HepG2 (cell line): ENCODE results near the gene RBBP8NL. TPM values are rescaled to one million over a fixed set of nuclear protein-coding genes. Genes with fewer than 3 reads are reported as not detected.

ENCODE experiments used
- ARHGAP35 ChIP-seq: sonication (generic); formaldehyde crosslinking; IDR thresholded peaks from 2 replicates; pipeline ENCODE4 v1.9.0; 2022; ENCODE audit warnings: mild to moderate bottlenecking, inconsistent platforms, moderate library complexity, missing genetic modification reagents, borderline replicate concordance
- ATF2 ChIP-seq: sonication (generic); formaldehyde crosslinking; IDR thresholded peaks from 2 replicates; pipeline ENCODE4 v1.4.0; 2020; ENCODE audit warnings: missing genetic modification reagents
- CEBPB ChIP-seq: IDR thresholded peaks from 2 replicates; pipeline ENCODE4 v1.6.1; 2011; ENCODE audit warnings: low read depth, low read length, improper control_type of control experiment, borderline replicate concordance
- CEBPG ChIP-seq: IDR thresholded peaks from 2 replicates; pipeline ENCODE4 v1.6.1; 2016
- EED ChIP-seq: sonication (generic); formaldehyde crosslinking; IDR thresholded peaks from 2 replicates; pipeline ENCODE4 v1.5.0; 2020; ENCODE audit warnings: mild to moderate bottlenecking, missing genetic modification reagents
- HIVEP1 ChIP-seq: sonication (generic); formaldehyde crosslinking; IDR thresholded peaks from 2 replicates; pipeline ENCODE4 v1.4.0; 2020; ENCODE audit warnings: mild to moderate bottlenecking, missing genetic modification reagents
- HNRNPH1 ChIP-seq: fragments of 200-400 bp; formaldehyde crosslinking; optimal IDR thresholded peaks from 2 replicates; pipeline ENCODE3; 2017; ENCODE audit warnings: mild to moderate bottlenecking, low read depth, low read length
- JUNB ChIP-seq: sonication (generic); formaldehyde crosslinking; IDR thresholded peaks from 2 replicates; pipeline ENCODE4 v1.8.0; 2022; ENCODE audit warnings: missing genetic modification reagents, mild to moderate bottlenecking, borderline replicate concordance
- KDM2A ChIP-seq: sonication (generic); formaldehyde crosslinking; IDR thresholded peaks from 2 replicates; pipeline ENCODE4 v1.4.0; 2020; ENCODE audit warnings: low read depth, missing genetic modification reagents, borderline replicate concordance
- MEF2D ChIP-seq: sonication (generic); formaldehyde crosslinking; IDR thresholded peaks from 2 replicates; pipeline ENCODE4 v1.5.1; 2020; ENCODE audit warnings: mild to moderate bottlenecking, missing genetic modification reagents
- MTA3 ChIP-seq: sonication (generic); formaldehyde crosslinking; IDR thresholded peaks from 2 replicates; pipeline ENCODE4 v1.4.0; 2020; ENCODE audit warnings: missing genetic modification reagents
- NFE2L2 ChIP-seq: fragments of 150-350 bp; IDR thresholded peaks from 2 replicates; pipeline ENCODE4 v1.6.1; 2014; ENCODE audit warnings: low read length
- NFKBIZ ChIP-seq: IDR thresholded peaks from 2 replicates; pipeline ENCODE4 v1.6.1; 2018; ENCODE audit warnings: missing genetic modification reagents, missing compliant biosample characterization
- NFYC ChIP-seq: IDR thresholded peaks from 2 replicates; pipeline ENCODE4 v1.6.1; 2016; ENCODE audit warnings: missing genetic modification reagents, missing compliant biosample characterization
- PCBP1 ChIP-seq: fragments of 200-400 bp; formaldehyde crosslinking; IDR thresholded peaks from 2 replicates; pipeline ENCODE4 v1.6.1; 2017; ENCODE audit warnings: mild to moderate bottlenecking, low read depth, low read length, borderline replicate concordance
- REPIN1 ChIP-seq: sonication (generic); formaldehyde crosslinking; IDR thresholded peaks from 2 replicates; pipeline ENCODE4 v1.8.0; 2022; ENCODE audit warnings: missing genetic modification reagents, low read depth, mild to moderate bottlenecking, borderline replicate concordance
- RFXAP ChIP-seq: sonication (generic); formaldehyde crosslinking; IDR thresholded peaks from 2 replicates; pipeline ENCODE4 v1.4.0; 2020; ENCODE audit warnings: missing genetic modification reagents, borderline replicate concordance
- TAF15 ChIP-seq: fragments of 200-400 bp; formaldehyde crosslinking; IDR thresholded peaks from one replicate; pipeline ENCODE4 v1.6.1; 2018; ENCODE audit warnings: mild to moderate bottlenecking, low read depth, low read length; ENCODE audit not compliant: poor library complexity, severe bottlenecking
- U2AF2 ChIP-seq: fragments of 200-400 bp; formaldehyde crosslinking; IDR thresholded peaks from 2 replicates; pipeline ENCODE4 v1.6.1; 2017; ENCODE audit warnings: low read depth, mild to moderate bottlenecking, low read length
- ZNF672 ChIP-seq: sonication (generic); formaldehyde crosslinking; IDR thresholded peaks from 2 replicates; pipeline ENCODE4 v1.8.1; 2022; ENCODE audit warnings: missing genetic modification reagents
- ZNF816 ChIP-seq: sonication (generic); formaldehyde crosslinking; IDR thresholded peaks from 2 replicates; pipeline ENCODE4 v1.8.0; 2022; ENCODE audit warnings: missing genetic modification reagents, mild to moderate bottlenecking, borderline replicate concordance
- polyA plus RNA-seq, 8 experiments: library from polyadenylated mRNA; depleted of rRNA in 3 of 8; stranded (reverse) in 7 of 8; unstranded in 1 of 8; fragments of >200 nt; fragmentation: Illumina TruSeq in 4 of 8; extraction: Trizol in 4 of 8; gene quantifications; 2 replicates each; pipeline versions ENCODE4 v1.2.1 to v1.2.3, GENCODE V29; 2011 to 2016; ENCODE audit warnings: low read depth in 4 of 8, missing spikeins in 1 of 8, mixed read lengths in 1 of 8; ENCODE audit not compliant: insufficient read depth in 1 of 8
- total RNA-seq, 5 experiments: library from RNA; depleted of rRNA; stranded (reverse); fragments of >200 nt; fragmentation: Illumina TruSeq; extraction: Trizol; gene quantifications; 2 replicates each; pipeline ENCODE4 v1.2.3, GENCODE V29; 2016; ENCODE audit warnings: low read depth in 1 of 5
- TF ChIP-seq, protein P1 (sequence below): sonication (generic); formaldehyde crosslinking; IDR thresholded peaks from 2 replicates; pipeline ENCODE4 v1.9.0; 2022; ENCODE audit warnings: low read depth, missing genetic modification reagents
- TF ChIP-seq, protein P2 (sequence below): sonication (generic); formaldehyde crosslinking; IDR thresholded peaks from 2 replicates; pipeline ENCODE4 v1.9.0; 2021; ENCODE audit warnings: missing genetic modification reagents, mild to moderate bottlenecking, borderline replicate concordance
- TF ChIP-seq, protein P3 (sequence below): sonication (generic); formaldehyde crosslinking; IDR thresholded peaks from 2 replicates; pipeline ENCODE4 v1.8.0; 2022; ENCODE audit warnings: mild to moderate bottlenecking, missing genetic modification reagents; ENCODE audit not compliant: insufficient replicate concordance

The RBBP8NL gene
- total and polyA plus RNA-seq, 2 of the 13 experiments (the other 11 are each of a cell fraction or from before 2014, with no cell fraction given) = 0.69 to 0.86 TPM

DNA sequence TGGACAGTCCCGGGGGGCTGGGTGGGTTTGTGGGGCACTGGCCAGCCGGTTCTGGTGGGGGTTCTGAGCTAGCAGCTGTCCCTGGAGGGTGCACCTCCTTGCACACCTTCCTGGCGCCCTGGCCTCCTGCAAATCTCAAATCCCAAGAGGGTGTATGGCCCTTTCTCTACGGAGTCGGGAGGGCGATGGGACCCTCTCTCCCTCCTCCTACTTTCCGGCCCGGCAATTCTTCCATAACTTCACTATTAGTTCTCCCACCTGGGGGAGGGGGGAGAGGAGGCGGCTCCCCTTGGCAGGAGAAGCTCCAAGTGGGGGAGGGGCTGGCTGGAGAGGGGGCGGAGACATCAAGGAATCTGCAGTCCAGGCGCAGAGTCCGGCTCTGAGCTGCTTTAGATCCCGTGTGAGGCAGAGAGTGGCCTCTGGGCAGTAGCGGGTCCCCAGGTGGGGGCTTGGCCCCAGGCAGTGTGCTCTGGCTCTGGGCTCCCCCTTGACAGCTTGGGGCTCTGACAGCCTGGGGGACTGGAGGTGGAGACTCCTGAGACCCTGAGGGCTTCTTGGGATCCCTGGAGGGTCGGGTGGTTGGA lies 58.9 kb downstream of the RBBP8NL start (continued):
- TF ChIP-seq, protein P1, sequence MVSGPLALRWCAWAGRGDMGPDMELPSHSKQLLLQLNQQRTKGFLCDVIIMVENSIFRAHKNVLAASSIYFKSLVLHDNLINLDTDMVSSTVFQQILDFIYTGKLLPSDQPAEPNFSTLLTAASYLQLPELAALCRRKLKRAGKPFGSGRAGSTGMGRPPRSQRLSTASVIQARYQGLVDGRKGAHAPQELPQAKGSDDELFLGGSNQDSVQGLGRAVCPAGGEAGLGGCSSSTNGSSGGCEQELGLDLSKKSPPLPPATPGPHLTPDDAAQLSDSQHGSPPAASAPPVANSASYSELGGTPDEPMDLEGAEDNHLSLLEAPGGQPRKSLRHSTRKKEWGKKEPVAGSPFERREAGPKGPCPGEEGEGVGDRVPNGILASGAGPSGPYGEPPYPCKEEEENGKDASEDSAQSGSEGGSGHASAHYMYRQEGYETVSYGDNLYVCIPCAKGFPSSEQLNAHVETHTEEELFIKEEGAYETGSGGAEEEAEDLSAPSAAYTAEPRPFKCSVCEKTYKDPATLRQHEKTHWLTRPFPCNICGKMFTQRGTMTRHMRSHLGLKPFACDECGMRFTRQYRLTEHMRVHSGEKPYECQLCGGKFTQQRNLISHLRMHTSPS (CRISPR knock-in tag) = peak; percentile 33; the same call in 1 of the 2 replicates
- TF ChIP-seq ARHGAP35 (no peak), KDM2A (CRISPR knock-in tag) (peak; percentile 41; the same call in 1 of the 2 replicates), CEBPB (no peak), NFKBIZ (CRISPR knock-in tag) (peak; percentile 20; the same call in 1 of the 2 replicates), REPIN1 (peak; percentile 49; the same call in 1 of the 2 replicates), RFXAP (CRISPR knock-in tag) (no peak), ZNF672 (no peak), ZNF816 (no peak), HIVEP1 (CRISPR knock-in tag) (no peak; the same call in 1 of the 2 replicates), HNRNPH1 (no peak), TAF15 (peak; percentile 32), PCBP1 (no peak; the same call in 1 of the 2 replicates), MEF2D (CRISPR knock-in tag) (no peak; the same call in 1 of the 2 replicates), NFE2L2 (no peak), U2AF2 (no peak), JUNB (CRISPR knock-in tag) (no peak), CEBPG (CRISPR knock-in tag) (no peak; the same call in 1 of the 2 replicates), EED (CRISPR knock-in tag) (no peak), ATF2 (CRISPR knock-in tag) (peak; percentile 5; the same call in 1 of the 2 replicates), NFYC (CRISPR knock-in tag) (no peak), MTA3 (no peak)
- TF ChIP-seq, protein P2, sequence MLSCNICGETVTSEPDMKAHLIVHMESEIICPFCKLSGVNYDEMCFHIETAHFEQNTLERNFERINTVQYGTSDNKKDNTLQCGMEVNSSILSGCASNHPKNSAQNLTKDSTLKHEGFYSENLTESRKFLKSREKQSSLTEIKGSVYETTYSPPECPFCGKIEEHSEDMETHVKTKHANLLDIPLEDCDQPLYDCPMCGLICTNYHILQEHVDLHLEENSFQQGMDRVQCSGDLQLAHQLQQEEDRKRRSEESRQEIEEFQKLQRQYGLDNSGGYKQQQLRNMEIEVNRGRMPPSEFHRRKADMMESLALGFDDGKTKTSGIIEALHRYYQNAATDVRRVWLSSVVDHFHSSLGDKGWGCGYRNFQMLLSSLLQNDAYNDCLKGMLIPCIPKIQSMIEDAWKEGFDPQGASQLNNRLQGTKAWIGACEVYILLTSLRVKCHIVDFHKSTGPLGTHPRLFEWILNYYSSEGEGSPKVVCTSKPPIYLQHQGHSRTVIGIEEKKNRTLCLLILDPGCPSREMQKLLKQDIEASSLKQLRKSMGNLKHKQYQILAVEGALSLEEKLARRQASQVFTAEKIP (CRISPR knock-in tag) = no peak
- TF ChIP-seq, protein P3, sequence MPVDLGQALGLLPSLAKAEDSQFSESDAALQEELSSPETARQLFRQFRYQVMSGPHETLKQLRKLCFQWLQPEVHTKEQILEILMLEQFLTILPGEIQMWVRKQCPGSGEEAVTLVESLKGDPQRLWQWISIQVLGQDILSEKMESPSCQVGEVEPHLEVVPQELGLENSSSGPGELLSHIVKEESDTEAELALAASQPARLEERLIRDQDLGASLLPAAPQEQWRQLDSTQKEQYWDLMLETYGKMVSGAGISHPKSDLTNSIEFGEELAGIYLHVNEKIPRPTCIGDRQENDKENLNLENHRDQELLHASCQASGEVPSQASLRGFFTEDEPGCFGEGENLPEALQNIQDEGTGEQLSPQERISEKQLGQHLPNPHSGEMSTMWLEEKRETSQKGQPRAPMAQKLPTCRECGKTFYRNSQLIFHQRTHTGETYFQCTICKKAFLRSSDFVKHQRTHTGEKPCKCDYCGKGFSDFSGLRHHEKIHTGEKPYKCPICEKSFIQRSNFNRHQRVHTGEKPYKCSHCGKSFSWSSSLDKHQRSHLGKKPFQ (CRISPR knock-in tag) = no peak
